Stomach (tissue), 9 donors: ENCODE measurements around the gene RNU1-3. TPM values are rescaled to one million over a fixed set of nuclear protein-coding genes. Genes with fewer than 3 reads are reported as not detected.
A peak's percentile ranks its signal among the peaks of the same experiment; 100 is the strongest.
"Not testable (repeated sequence)": the region's sequence is repeated elsewhere in the genome, so short reads cannot be mapped to it uniquely, and the experiment has no call there.

ENCODE experiments used
- DNase-seq, 2 donors: peaks; one replicate each; pipeline versions ENCODE4 v3.0.0 to v3.0.0-alpha.2; 2013 to 2019
- H3K27ac ChIP-seq, 5 donors: fragments of 200-600 bp in 4 of 5; sonication (generic) in 4 of 5; one replicate each; pipeline ENCODE4 v1.5.1; 2013 to 2019; ENCODE audit warnings: mild to moderate bottlenecking in 1 of 5, moderate library complexity in 1 of 5
- H3K27me3 ChIP-seq, 3 donors: fragments of 200-600 bp; sonication (generic); one replicate each; pipeline ENCODE4 v1.5.1; 2017 to 2019; ENCODE audit warnings: mixed run types in 1 of 3
- H3K36me3 ChIP-seq, 4 donors: fragments of 200-600 bp; sonication (generic); 1 replicate in 3 of 4; 2 replicates in 1 of 4; pipeline ENCODE4 v1.5.1; 2016 to 2019
- H3K4me1 ChIP-seq, 4 donors: fragments of 200-600 bp; sonication (generic); one replicate each; pipeline ENCODE4 v1.5.1; 2016 to 2019
- H3K4me3 ChIP-seq, 4 donors: fragments of 200-600 bp; sonication (generic) in 3 of 4; one replicate each; pipeline ENCODE4 v1.5.1; 2016 to 2019; ENCODE audit warnings: mild to moderate bottlenecking in 1 of 4
- H3K9me3 ChIP-seq, 4 donors: fragments of 200-600 bp; sonication (generic); one replicate each; pipeline ENCODE4 v1.5.1; 2016 to 2019
- WGBS, 5 donors: extraction: QIAGEN DNeasy Blood & Tissue Kit in 3 of 5; methylation state at CpG; one replicate each; pipeline versions ENCODE4 v1.1.5 to v1.1.7; 2013 to 2018; 5-methylcytosine and 5-hydroxymethylcytosine counted together
- intact Hi-C: fragments of 100-400 bp; cut with DNase I; formaldehyde crosslinking; loops from one replicate; pipeline ENCODE4 v1.15.1; 2023; ENCODE audit warnings: low total_unique reads
- polyA plus RNA-seq, 3 donors: library from polyadenylated mRNA; stranded (reverse); fragments of 200-250 nt; gene quantifications; one replicate each; pipeline ENCODE4 v1.2.3, GENCODE V29; 2013
- total RNA-seq, 5 donors: library from RNA; depleted of rRNA; stranded (reverse); fragments of >200 nt; gene quantifications; one replicate each; pipeline versions ENCODE4 v1.1.0 to v1.2.3, GENCODE V29; 2014 to 2016
- donor health status: healthy with polysubstance abuse.
- donor health status: Bipolar disorder and iron deficiency.
- donor health status: healthy.

Gene RNU1-3
- total and polyA plus RNA-seq, 8 donors, result under 0.01 to 9,966 (median under 0.01) TPM; not detected in 3

GRCh38 chr1:16673976-16674375 is 7.2 kb upstream of the RNU1-3 start:
- intact Hi-C loops, H3K4me1 ChIP-seq, H3K4me3 ChIP-seq, H3K9me3 ChIP-seq, H3K27ac ChIP-seq, H3K36me3 ChIP-seq, H3K27me3 ChIP-seq, DNase-seq: not testable (repeated sequence)
- 44 to 61% (median 50%) methylated on average over 4 to 5 of the region's 5 CpGs for WGBS, 5 donors

- intact Hi-C loops, H3K36me3 ChIP-seq: not testable (repeated sequence)
- no CpG with 5 or more reads among the region's 11 CpGs for WGBS, 5 donors
Measured at GRCh38 chr1:16665836-16666235, 912 bp downstream of the RNU1-3 start.

GRCh38 chr1:16658234-16658633 is 8.5 kb downstream of the RNU1-3 start:
- intact Hi-C loops, H3K4me3 ChIP-seq, H3K27ac ChIP-seq, H3K9me3 ChIP-seq, H3K27me3 ChIP-seq, H3K36me3 ChIP-seq, H3K4me1 ChIP-seq, DNase-seq: not testable (repeated sequence)
- 72 to 96% (median 84%) methylated on average over 5 to 16 of the region's 32 CpGs; no CpG with 5 or more reads in 1 of the 5 donors for WGBS, 5 donors

More at GRCh38 chr1:16665836-16666235, 912 bp downstream of the RNU1-3 start:
- H3K4me3 ChIP-seq, H3K27me3 ChIP-seq, DNase-seq, H3K9me3 ChIP-seq, H3K4me1 ChIP-seq, H3K27ac ChIP-seq: not testable (repeated sequence)

GRCh38 chr1:16656981-16657683 is 9.6 kb downstream of the RNU1-3 start:
- H3K9me3 ChIP-seq, H3K4me1 ChIP-seq, H3K36me3 ChIP-seq, H3K4me3 ChIP-seq, intact Hi-C loops, DNase-seq, H3K27ac ChIP-seq, H3K27me3 ChIP-seq: not testable (repeated sequence)
- WGBS, 5 donors, result 100% methylated on average over 1 to 2 of the region's 14 CpGs; no CpG with 5 or more reads in 3 of the 5 donors

- intact Hi-C loops, H3K36me3 ChIP-seq, H3K4me3 ChIP-seq, H3K27me3 ChIP-seq, H3K27ac ChIP-seq, H3K4me1 ChIP-seq, DNase-seq, H3K9me3 ChIP-seq: not testable (repeated sequence)
- WGBS, 5 donors, result 43% methylated on average over 1 of the region's 6 CpGs; no CpG with 5 or more reads in 4 of the 5 donors
Measured at GRCh38 chr1:16656574-16656973, 10.2 kb downstream of the RNU1-3 start.

GRCh38 chr1:16651560-16651959 is 15.2 kb downstream of the RNU1-3 start:
- H3K27me3 ChIP-seq, result peaks cover 0 to 16% (median 0%) of the 10 kb centered on the region in 3 donors
- H3K4me3 ChIP-seq, H3K9me3 ChIP-seq, DNase-seq, H3K27ac ChIP-seq, H3K36me3 ChIP-seq, intact Hi-C loops, H3K4me1 ChIP-seq: not testable (repeated sequence)
- 89 to 100% (median 95%) methylated on average over 1 of the region's 1 CpG for WGBS, 5 donors

- H3K27ac ChIP-seq, H3K9me3 ChIP-seq, H3K4me3 ChIP-seq, H3K36me3 ChIP-seq, intact Hi-C loops: not testable (repeated sequence)
- peaks cover 0 to 20% (median 0%) of the 10 kb centered on the region in 3 donors for H3K27me3 ChIP-seq
- WGBS, 5 donors, result 76 to 86% (median 79%) methylated on average over 8 to 9 of the region's 9 CpGs
- DNase-seq, result peak in 1 of 2 donors; percentile 25
- peaks cover 7 to 14% (median 11%) of the 10 kb centered on the region in 4 donors for H3K4me1 ChIP-seq
Measured at GRCh38 chr1:16649960-16650359, 16.8 kb downstream of the RNU1-3 start.

DNA sequence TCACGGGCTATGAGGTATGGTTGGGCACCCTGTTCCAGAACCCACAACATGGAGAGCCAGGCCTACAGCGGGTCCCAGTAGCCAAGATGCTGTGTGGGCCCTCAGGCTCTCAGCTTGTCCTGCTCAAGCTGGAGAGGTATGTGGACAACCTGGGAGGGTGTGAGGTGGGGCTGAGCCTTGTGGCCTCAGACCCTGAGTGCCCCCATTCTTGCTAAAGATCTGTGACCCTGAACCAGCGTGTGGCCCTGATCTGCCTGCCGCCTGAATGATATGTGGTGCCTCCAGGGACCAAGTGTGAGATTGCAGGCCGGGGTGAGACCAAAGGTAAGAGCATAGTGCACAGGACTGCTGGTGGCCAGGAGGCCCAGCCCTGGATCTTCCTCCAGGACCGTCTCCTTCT is 17.4 kb downstream of the RNU1-3 start:
- H3K36me3 ChIP-seq, intact Hi-C loops, H3K9me3 ChIP-seq, H3K4me3 ChIP-seq, H3K27ac ChIP-seq: not testable (repeated sequence)
- peak in 1 of 2 donors; percentile 24 for DNase-seq
- WGBS, 5 donors, result 80 to 89% (median 86%) methylated on average over 1 to 5 of the region's 6 CpGs; no CpG with 5 or more reads in 1 of the 5 donors
- Histone ChIP-seq H3K4me1 (peaks cover 10 to 17% (median 16%) of the 10 kb centered on the region in 4 donors), H3K27me3 (peaks cover 0 to 20% (median 0%) of the 10 kb centered on the region in 3 donors)

GRCh38 chr1:16648756-16649155 is 18.0 kb downstream of the RNU1-3 start:
- DNase-seq, result peak in 1 of 2 donors; percentile 10
- H3K4me3 ChIP-seq, H3K27ac ChIP-seq, H3K9me3 ChIP-seq, intact Hi-C loops, H3K36me3 ChIP-seq: not testable (repeated sequence)
- WGBS, 5 donors, result 95% methylated on average over 7 of the region's 8 CpGs; no CpG with 5 or more reads in 3 of the 5 donors
- Histone ChIP-seq H3K27me3 (peaks cover 0 to 20% (median 0%) of the 10 kb centered on the region in 3 donors), H3K4me1 (peaks cover 12 to 24% (median 20%) of the 10 kb centered on the region in 4 donors)

GRCh38 chr1:16648250-16648649 is 18.5 kb downstream of the RNU1-3 start:
- H3K9me3 ChIP-seq, intact Hi-C loops, H3K27ac ChIP-seq, H3K36me3 ChIP-seq: not testable (repeated sequence)
- H3K4me1 ChIP-seq, result peaks cover 17 to 29% (median 25%) of the 10 kb centered on the region in 4 donors
- peaks cover 0 to 20% (median 0%) of the 10 kb centered on the region in 3 donors for H3K27me3 ChIP-seq
- WGBS, 5 donors, result 22 to 73% (median 29%) methylated on average over 8 to 26 of the region's 32 CpGs; no CpG with 5 or more reads in 2 of the 5 donors
- DNase-seq, result peak in 1 of 2 donors; percentile 24
- peak overlapping the region in 2 of 4 donors; percentile 32 to 42 for H3K4me3 ChIP-seq

DNA sequence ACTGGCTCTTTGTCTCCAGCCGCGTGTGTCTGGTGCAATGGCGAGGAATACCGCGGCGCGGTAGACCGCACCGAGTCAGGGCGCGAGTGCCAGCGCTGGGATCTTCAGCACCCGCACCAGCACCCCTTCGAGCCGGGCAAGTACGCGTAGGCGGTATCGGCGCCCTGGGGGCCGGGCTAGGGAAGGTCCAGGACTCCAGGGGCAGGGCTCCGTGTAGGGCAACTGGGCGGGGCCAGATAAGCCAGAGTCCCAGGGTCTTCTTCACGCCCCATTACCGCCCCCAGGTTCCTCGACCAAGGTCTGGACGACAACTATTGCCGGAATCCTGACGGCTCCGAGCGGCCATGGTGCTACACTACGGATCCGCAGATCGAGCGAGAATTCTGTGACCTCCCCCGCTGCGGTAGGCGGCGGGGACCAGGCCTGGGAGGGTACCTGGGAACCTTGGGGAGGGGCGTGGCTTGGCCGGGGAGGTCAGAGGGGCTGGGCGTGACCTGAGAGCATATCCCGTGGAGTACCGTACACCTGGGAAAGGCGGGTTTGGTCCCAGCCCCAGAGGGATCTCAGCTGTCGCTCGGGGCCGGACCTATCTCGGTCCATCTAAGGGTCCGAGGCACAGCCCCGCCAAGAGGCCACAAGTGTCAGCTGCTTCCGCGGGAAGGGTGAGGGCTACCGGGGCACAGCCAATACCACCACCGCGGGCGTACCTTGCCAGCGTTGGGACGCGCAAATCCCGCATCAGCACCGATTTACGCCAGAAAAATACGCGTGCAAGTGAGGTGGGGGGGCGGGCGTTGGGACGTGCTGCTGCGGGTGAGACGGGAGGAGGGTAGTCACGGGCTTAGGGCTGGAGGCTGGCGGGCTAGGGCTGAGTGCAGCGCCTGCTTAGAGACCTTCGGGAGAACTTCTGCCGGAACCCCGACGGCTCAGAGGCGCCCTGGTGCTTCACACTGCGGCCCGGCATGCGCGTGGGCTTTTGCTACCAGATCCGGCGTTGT is 19.3 kb downstream of the RNU1-3 start:
- H3K9me3 ChIP-seq, H3K36me3 ChIP-seq, intact Hi-C loops, H3K27ac ChIP-seq: not testable (repeated sequence)
- WGBS, 5 donors, result 3 to 10% (median 5%) methylated on average over 21 to 58 of the region's 84 CpGs; no CpG with 5 or more reads in 1 of the 5 donors
- Histone ChIP-seq H3K27me3 (peaks cover 0 to 20% (median 0%) of the 10 kb centered on the region in 3 donors), H3K4me3 (peak overlapping the region in 3 of 4 donors; percentile 31 to 42 (median 32)), H3K4me1 (peaks cover 25 to 36% (median 33%) of the 10 kb centered on the region in 4 donors)
- peak in 1 of 2 donors; percentile 31 for DNase-seq
